Left lung (tissue), 10 donors: ENCODE data around the gene PMM2. TPM values are rescaled to one million over a fixed set of nuclear protein-coding genes. Genes with fewer than 3 reads are reported as not detected.

Source experiments
- ATAC-seq: fragments of 200-7000 bp; cut with Tn5 transposase; one replicate; pipeline ENCODE4 v1.9.1; 2020; ENCODE audit warnings: moderate library complexity
- DNase-seq, 4 donors: peaks; one replicate each; pipeline ENCODE4 v3.0.0-alpha.2; 2013 to 2020
- H3K27ac ChIP-seq, 2 donors: fragments of 200-600 bp; sonication (generic) in 1 of 2; one replicate each; pipeline versions ENCODE4 v1.5.0 to v1.8.0; 2020 to 2021
- H3K27me3 ChIP-seq, 2 donors: fragments of 200-600 bp; sonication (generic) in 1 of 2; one replicate each; pipeline versions ENCODE4 v1.5.0 to v1.8.0; 2020 to 2021
- H3K36me3 ChIP-seq, 2 donors: fragments of 200-600 bp; sonication (generic) in 1 of 2; one replicate each; pipeline versions ENCODE4 v1.5.0 to v1.8.0; 2020 to 2021
- H3K4me1 ChIP-seq, 2 donors: fragments of 200-600 bp; one replicate each; pipeline ENCODE4 v1.8.0; 2021
- H3K4me3 ChIP-seq, 2 donors: fragments of 200-600 bp; sonication (generic) in 1 of 2; one replicate each; pipeline versions ENCODE4 v1.5.0 to v1.8.0; 2020 to 2021; ENCODE audit warnings: mild to moderate bottlenecking in 1 of 2
- H3K9me3 ChIP-seq, 2 donors: fragments of 200-600 bp; sonication (generic) in 1 of 2; one replicate each; pipeline versions ENCODE4 v1.5.0 to v1.8.0; 2020 to 2021
- CTCF ChIP-seq, 2 donors: fragments of 200-600 bp; sonication (generic) in 1 of 2; IDR thresholded peaks; one replicate each; pipeline versions ENCODE4 v1.5.0 to v1.8.0; 2021; ENCODE audit warnings: antibody characterized with exemption in 2 of 2
- intact Hi-C, 2 donors: fragments of 100-400 bp; cut with DNase I; formaldehyde crosslinking; loops; one replicate each; pipeline versions ENCODE4 v1.11.2 to v1.14.2; 2022
- polyA plus RNA-seq, 6 donors: library from polyadenylated mRNA; unstranded; fragments of 120-200 nt; gene quantifications; one replicate each; pipeline ENCODE4 v1.2.1, GENCODE V29; 2013; ENCODE audit not compliant: insufficient read length in 6 of 6
- total RNA-seq, 2 donors: library from RNA; stranded (reverse); fragmentation: NEBNext Ultra II Directional; extraction: Animal tissue kit (Norgen Biotek cat#: 25700); gene quantifications; one replicate each; pipeline ENCODE4 v1.2.1, GENCODE V29; 2021
- donor health status: DM: no; HTN: yes; CAD: no.
- donor health status: DM: no; HTN: no; CAD: no.

Gene PMM2
- total and polyA plus RNA-seq, 8 donors, result 19.2 to 38.2 (median 22.9) TPM

GRCh38 chr16:8889893-8890548, 92.4 kb downstream of the PMM2 start:
- DNase-seq (no peak), ATAC-seq (no peak)
- peaks cover 0 to 17% of the 10 kb centered on the region in 2 donors for H3K27me3 ChIP-seq
- H3K9me3 ChIP-seq, result no peaks in the 10 kb centered on the region
- no peak overlapping the region for H3K27ac ChIP-seq
- intact Hi-C loops, result no loop called here
- TF ChIP-seq CTCF (IDR thresholded peaks at IDR 0.05), result no peak
- peaks cover 6 to 70% of the 10 kb centered on the region in 2 donors for H3K36me3 ChIP-seq
- H3K4me1 ChIP-seq, result peaks cover 0 to 13% of the 10 kb centered on the region in 2 donors
- H3K4me3 ChIP-seq, result no peak overlapping the region

- TF ChIP-seq CTCF (IDR thresholded peaks at IDR 0.05), result no peak
- H3K27ac ChIP-seq, result no peak overlapping the region
- peaks cover 0 to 10% of the 10 kb centered on the region in 2 donors for H3K4me1 ChIP-seq
- H3K27me3 ChIP-seq, result peaks cover 0 to 12% of the 10 kb centered on the region in 2 donors
- ATAC-seq (no peak), DNase-seq (no peak)
- no peak overlapping the region for H3K4me3 ChIP-seq
- intact Hi-C loops, result no loop called here
- no peaks in the 10 kb centered on the region for H3K9me3 ChIP-seq
- H3K36me3 ChIP-seq, result peaks cover 6 to 75% of the 10 kb centered on the region in 2 donors
These were observed 92.9 kb downstream of the PMM2 start for GRCh38 chr16:8890549-8890921.

- Histone ChIP-seq H3K4me3 (no peak overlapping the region), H3K9me3 (no peaks in the 10 kb centered on the region), H3K27me3 (no peaks in the 10 kb centered on the region), H3K27ac (no peak overlapping the region), H3K36me3 (peaks cover 6 to 91% of the 10 kb centered on the region in 2 donors), H3K4me1 (no peaks in the 10 kb centered on the region)
- intact Hi-C loops, result no loop called here
- DNase-seq (no peak), ATAC-seq (no peak)
- no peak for TF ChIP-seq CTCF (IDR thresholded peaks at IDR 0.05)
These were observed 94.5 kb downstream of the PMM2 start for GRCh38 chr16:8892101-8892575.

GRCh38 chr16:8893426-8893825, 95.8 kb downstream of the PMM2 start:
- H3K36me3 ChIP-seq, result peaks cover 6 to 94% of the 10 kb centered on the region in 2 donors
- intact Hi-C loops, result no loop called here

More at GRCh38 chr16:8893426-8893825, 95.8 kb downstream of the PMM2 start:
- Histone ChIP-seq H3K4me1 (no peaks in the 10 kb centered on the region), H3K9me3 (no peaks in the 10 kb centered on the region), H3K27ac (no peak overlapping the region), H3K27me3 (no peaks in the 10 kb centered on the region), H3K4me3 (no peak overlapping the region)
- DNase-seq, result no peak
- no peak for ATAC-seq
- TF ChIP-seq CTCF (IDR thresholded peaks at IDR 0.05), result no peak
